ENCODE data around the gene ACTN1. TPM values are rescaled to one million over a fixed set of nuclear protein-coding genes. Genes with fewer than 3 reads are reported as not detected.

ACTN1 gene
- 49.5 TPM for total RNA-seq (2013)
- polyA plus RNA-seq (10 to 100 TPM; 41.4 to 75.0 (median 69.4) TPM), polyA minus RNA-seq (85.8 and 120 TPM in 2 replicates), total RNA-seq (109 to 288 (median 153) reads per million in 11 experiments)

GRCh38 chr14:68979021-68979721, at the start of gene ACTN1:
Gene ACTN1, minus strand, starts transcription at chr14:68979302. Its CDS starts 246 bp downstream, at chr14:68979056.
- H3K79me2 ChIP-seq (ENCODE audit: insufficient read depth, low read length) = peaks cover 49% of the 10 kb centered on the region
- DNase-seq = peak; percentile 89 to 93 (median 91)
- H3K9me3 Mint-ChIP-seq = peaks cover 0 to 3% (median under 1%) of the 10 kb centered on the region in 7 donors
- peak within 1 kb of the TSS; percentile 72 to 96 (median 93) for H3K4me3 ChIP-seq (replicated peaks in 1 of 3; ENCODE audit: low read depth in 2 of 3, low read length in 3 of 3)
- no peaks in the 10 kb centered on the region for H3K27me3 ChIP-seq (ENCODE audit: control insufficient read depth in 2 of 2, insufficient read depth in 2 of 2, low read length in 2 of 2)
- peak within 1 kb of the TSS; percentile 98 for H3K4me2 ChIP-seq (replicated peaks; ENCODE audit: extremely low read depth, low read length, poor library complexity, severe bottlenecking)
- under 1% methylated on average over 57 of the region's 68 CpGs for WGBS (ENCODE audit: insufficient coverage)
- peak within 1 kb of the TSS; percentile 66 to 85 for H3K27ac ChIP-seq (ENCODE audit: low read depth in 1 of 2, low read length in 2 of 2)
- peaks cover 36% of the 10 kb centered on the region for H4K20me1 ChIP-seq (ENCODE audit: insufficient read depth, low read length)
- peaks cover 37% of the 10 kb centered on the region for H3K4me1 Mint-ChIP-seq
- H3K4me1 ChIP-seq (ENCODE audit: control insufficient read depth in 1 of 2, insufficient read depth in 2 of 2, low read length in 2 of 2) = peaks cover 22 to 34% of the 10 kb centered on the region in 2 donors
- H3K9ac ChIP-seq (ENCODE audit: insufficient read depth, low read length, poor library complexity, severe bottlenecking) = peak within 1 kb of the TSS; percentile 82
- intact Hi-C loops (cut with micrococcal nuclease) = loop anchor here in 1 of 2 donors (2.0 to 5.0 kb wide), 2 partner anchors 68 to 113 kb away; no protein-coding TSS in a partner anchor
- H3K9me3 ChIP-seq (replicated peaks in 1 of 2; ENCODE audit: control insufficient read depth in 1 of 2, insufficient read depth in 1 of 2, low read length in 2 of 2) = no peaks in the 10 kb centered on the region
- peak within 1 kb of the TSS; percentile 77 for H2AFZ ChIP-seq (ENCODE audit: insufficient read depth, low read depth, low read length, poor library complexity, severe bottlenecking)
- H3K4me3 Mint-ChIP-seq = peak within 1 kb of the TSS; percentile 93 to 96
- no peak for TF ChIP-seq CTCF (IDR thresholded peaks at IDR 0.05)
- H3K27ac Mint-ChIP-seq = peak within 1 kb of the TSS; percentile 60 to 92 (median 84)
- H3K36me3 ChIP-seq (replicated peaks in 1 of 2; ENCODE audit: control insufficient read depth in 1 of 2, insufficient read depth in 2 of 2, low read length in 2 of 2) = peaks cover 8 to 10% of the 10 kb centered on the region in 2 donors
- H3K36me3 Mint-ChIP-seq = peaks cover 9 to 12% of the 10 kb centered on the region in 2 donors
- H3K27me3 Mint-ChIP-seq (ENCODE audit: low read depth in 3 of 3) = peaks cover 0 to 10% (median 7%) of the 10 kb centered on the region in 3 donors

GRCh38 chr14:69027242-69027913, 48.3 kb upstream of the ACTN1 start:
- Mint-ChIP-seq H3K4me3 (no peak overlapping the region), H3K9me3 (no peaks in the 10 kb centered on the region), H3K4me1 (peaks cover 11% of the 10 kb centered on the region), H3K27me3 (ENCODE audit: low read depth in 3 of 3) (peaks cover 0 to 2% (median 1%) of the 10 kb centered on the region in 3 donors), H3K36me3 (no peaks in the 10 kb centered on the region), H3K27ac (no peak overlapping the region)
- Histone ChIP-seq H3K36me3 (replicated peaks in 1 of 2; ENCODE audit: control insufficient read depth in 1 of 2, insufficient read depth in 2 of 2, low read length in 2 of 2) (no peaks in the 10 kb centered on the region), H3K4me1 (ENCODE audit: control insufficient read depth in 1 of 2, insufficient read depth in 2 of 2, low read length in 2 of 2) (peaks cover 3 to 11% of the 10 kb centered on the region in 2 donors), H3K9ac (ENCODE audit: insufficient read depth, low read length, poor library complexity, severe bottlenecking) (no peak overlapping the region), H3K27ac (ENCODE audit: low read depth in 1 of 2, low read length in 2 of 2) (no peak overlapping the region), H4K20me1 (ENCODE audit: insufficient read depth, low read length) (no peaks in the 10 kb centered on the region), H2AFZ (ENCODE audit: insufficient read depth, low read depth, low read length, poor library complexity, severe bottlenecking) (no peak overlapping the region), H3K27me3 (ENCODE audit: control insufficient read depth in 2 of 2, insufficient read depth in 2 of 2, low read length in 2 of 2) (no peaks in the 10 kb centered on the region), H3K4me3 (replicated peaks in 1 of 3; ENCODE audit: low read depth in 2 of 3, low read length in 3 of 3) (no peak overlapping the region), H3K79me2 (ENCODE audit: insufficient read depth, low read length) (no peaks in the 10 kb centered on the region), H3K9me3 (replicated peaks in 1 of 2; ENCODE audit: control insufficient read depth in 1 of 2, insufficient read depth in 1 of 2, low read length in 2 of 2) (no peaks in the 10 kb centered on the region), H3K4me2 (replicated peaks; ENCODE audit: extremely low read depth, low read length, poor library complexity, severe bottlenecking) (no peak overlapping the region)
- WGBS (ENCODE audit: insufficient coverage) = no CpG with 5 or more reads among the region's 1 CpG
- no peak for TF ChIP-seq CTCF (IDR thresholded peaks at IDR 0.05)
- DNase-seq = no peak
- intact Hi-C loops (cut with micrococcal nuclease) = no loop called here

Measured in CD14-positive monocyte (primary cell).